Fibroblast of lung (primary cell): ENCODE measurements around the gene STXBP6.

Experiments
- EZH2 ChIP-seq: IDR thresholded peaks from 2 replicates; pipeline ENCODE4 v1.5.1; 2012; ENCODE audit warnings: low read length, control low read depth, mild to moderate bottlenecking; ENCODE audit errors: missing control alignments
- TF ChIP-seq, protein P1 (sequence below), 2 donors: IDR thresholded peaks in 1 of 2; conservative IDR thresholded peaks in 1 of 2; 1 replicate in 1 of 2; 2 replicates in 1 of 2; pipeline ENCODE4 v1.5.1; 2011 to 2012; ENCODE audit warnings: low read length in 2 of 2, control low read depth in 1 of 2, inconsistent platforms in 1 of 2, low read depth in 1 of 2, mild to moderate bottlenecking in 1 of 2

GRCh38 chr14:24845851-24846250, 204.1 kb downstream of the STXBP6 start:
- TF ChIP-seq, protein P1, sequence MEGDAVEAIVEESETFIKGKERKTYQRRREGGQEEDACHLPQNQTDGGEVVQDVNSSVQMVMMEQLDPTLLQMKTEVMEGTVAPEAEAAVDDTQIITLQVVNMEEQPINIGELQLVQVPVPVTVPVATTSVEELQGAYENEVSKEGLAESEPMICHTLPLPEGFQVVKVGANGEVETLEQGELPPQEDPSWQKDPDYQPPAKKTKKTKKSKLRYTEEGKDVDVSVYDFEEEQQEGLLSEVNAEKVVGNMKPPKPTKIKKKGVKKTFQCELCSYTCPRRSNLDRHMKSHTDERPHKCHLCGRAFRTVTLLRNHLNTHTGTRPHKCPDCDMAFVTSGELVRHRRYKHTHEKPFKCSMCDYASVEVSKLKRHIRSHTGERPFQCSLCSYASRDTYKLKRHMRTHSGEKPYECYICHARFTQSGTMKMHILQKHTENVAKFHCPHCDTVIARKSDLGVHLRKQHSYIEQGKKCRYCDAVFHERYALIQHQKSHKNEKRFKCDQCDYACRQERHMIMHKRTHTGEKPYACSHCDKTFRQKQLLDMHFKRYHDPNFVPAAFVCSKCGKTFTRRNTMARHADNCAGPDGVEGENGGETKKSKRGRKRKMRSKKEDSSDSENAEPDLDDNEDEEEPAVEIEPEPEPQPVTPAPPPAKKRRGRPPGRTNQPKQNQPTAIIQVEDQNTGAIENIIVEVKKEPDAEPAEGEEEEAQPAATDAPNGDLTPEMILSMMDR (conservative IDR thresholded peaks at IDR 0.05 in 1 of 2, IDR thresholded peaks at IDR 0.05 in 1 of 2; ENCODE audit: low read depth in 1 of 2, low read length in 2 of 2): no peak
- no peak for TF ChIP-seq EZH2
